GM23338 (cell line): ENCODE data around the gene RAPGEF4.

Experiments
- CTCF ChIP-seq, 2 experiments: fragments of 200-600 bp in 1 of 2; sonication (generic) in 1 of 2; conservative IDR thresholded peaks; 2 replicates each; pipeline versions ENCODE4 v1.5.1 to v1.6.1; 2016 to 2017; ENCODE audit warnings: antibody characterized with exemption in 2 of 2, low read depth in 2 of 2, mild to moderate bottlenecking in 2 of 2, moderate library complexity in 1 of 2
- EZH2 ChIP-seq: fragments of 200-600 bp; sonication (generic); IDR thresholded peaks from one replicate; pipeline ENCODE4 v1.8.0; 2017; ENCODE audit warnings: antibody characterized with exemption, mild to moderate bottlenecking, low read depth; ENCODE audit not compliant: unreplicated experiment
- EZH2phosphoT487 ChIP-seq: fragments of 200-600 bp; sonication (generic); IDR thresholded peaks from one replicate; pipeline ENCODE4 v1.8.1; 2018; ENCODE audit warnings: antibody characterized with exemption; ENCODE audit not compliant: unreplicated experiment
- JUNB ChIP-seq: IDR thresholded peaks from one replicate; pipeline ENCODE4 v1.6.1; 2016; ENCODE audit warnings: antibody characterized with exemption; ENCODE audit not compliant: unreplicated experiment
- POLR2AphosphoS5 ChIP-seq: IDR thresholded peaks from 2 replicates; pipeline ENCODE4 v1.6.1; 2016; ENCODE audit warnings: antibody characterized with exemption, low read depth
- TF ChIP-seq, protein P1 (sequence below): IDR thresholded peaks from 2 replicates; pipeline ENCODE4 v1.6.1; 2016; ENCODE audit warnings: antibody characterized with exemption

GRCh38 chr2:173064151-173064805 lies 328.6 kb downstream of the RAPGEF4 start:
- no peak for TF ChIP-seq CTCF (conservative IDR thresholded peaks at IDR 0.05; ENCODE audit: low read depth in 2 of 2)
- TF ChIP-seq JUNB: no peak
- no peak for TF ChIP-seq EZH2
- no peak for TF ChIP-seq EZH2phosphoT487
- TF ChIP-seq, protein P1, sequence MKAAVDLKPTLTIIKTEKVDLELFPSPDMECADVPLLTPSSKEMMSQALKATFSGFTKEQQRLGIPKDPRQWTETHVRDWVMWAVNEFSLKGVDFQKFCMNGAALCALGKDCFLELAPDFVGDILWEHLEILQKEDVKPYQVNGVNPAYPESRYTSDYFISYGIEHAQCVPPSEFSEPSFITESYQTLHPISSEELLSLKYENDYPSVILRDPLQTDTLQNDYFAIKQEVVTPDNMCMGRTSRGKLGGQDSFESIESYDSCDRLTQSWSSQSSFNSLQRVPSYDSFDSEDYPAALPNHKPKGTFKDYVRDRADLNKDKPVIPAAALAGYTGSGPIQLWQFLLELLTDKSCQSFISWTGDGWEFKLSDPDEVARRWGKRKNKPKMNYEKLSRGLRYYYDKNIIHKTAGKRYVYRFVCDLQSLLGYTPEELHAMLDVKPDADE: no peak
- TF ChIP-seq POLR2AphosphoS5: no peak
